ENCODE measurements around the gene COQ5.
A peak's percentile ranks its signal among the peaks of the same experiment; 100 is the strongest.
"Not testable (repeated sequence)": the region's sequence is repeated elsewhere in the genome, so short reads cannot be mapped to it uniquely, and the experiment has no call there.

COQ5 gene

DNA sequence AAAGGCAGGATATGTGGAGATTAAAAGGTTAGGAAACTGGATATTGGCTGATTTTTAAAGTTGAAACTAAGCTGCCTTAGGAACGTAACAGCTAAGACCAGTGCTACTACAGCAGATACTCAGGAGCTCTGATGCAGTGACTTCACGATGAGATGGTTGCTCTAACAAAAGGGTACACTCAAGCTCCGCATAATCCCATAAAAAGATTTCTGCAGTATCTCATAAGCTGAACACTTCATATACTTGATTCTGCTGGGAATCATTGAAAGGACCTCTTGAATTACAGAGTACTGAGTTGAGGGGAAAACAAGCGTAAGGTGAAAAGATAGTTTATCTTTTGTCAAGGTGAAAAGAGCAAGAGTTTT lies 8.9 kb upstream of the COQ5 start:
- peak overlapping the region; percentile 96 to 100 for H3K27ac ChIP-seq
- TF ChIP-seq, protein P1, sequence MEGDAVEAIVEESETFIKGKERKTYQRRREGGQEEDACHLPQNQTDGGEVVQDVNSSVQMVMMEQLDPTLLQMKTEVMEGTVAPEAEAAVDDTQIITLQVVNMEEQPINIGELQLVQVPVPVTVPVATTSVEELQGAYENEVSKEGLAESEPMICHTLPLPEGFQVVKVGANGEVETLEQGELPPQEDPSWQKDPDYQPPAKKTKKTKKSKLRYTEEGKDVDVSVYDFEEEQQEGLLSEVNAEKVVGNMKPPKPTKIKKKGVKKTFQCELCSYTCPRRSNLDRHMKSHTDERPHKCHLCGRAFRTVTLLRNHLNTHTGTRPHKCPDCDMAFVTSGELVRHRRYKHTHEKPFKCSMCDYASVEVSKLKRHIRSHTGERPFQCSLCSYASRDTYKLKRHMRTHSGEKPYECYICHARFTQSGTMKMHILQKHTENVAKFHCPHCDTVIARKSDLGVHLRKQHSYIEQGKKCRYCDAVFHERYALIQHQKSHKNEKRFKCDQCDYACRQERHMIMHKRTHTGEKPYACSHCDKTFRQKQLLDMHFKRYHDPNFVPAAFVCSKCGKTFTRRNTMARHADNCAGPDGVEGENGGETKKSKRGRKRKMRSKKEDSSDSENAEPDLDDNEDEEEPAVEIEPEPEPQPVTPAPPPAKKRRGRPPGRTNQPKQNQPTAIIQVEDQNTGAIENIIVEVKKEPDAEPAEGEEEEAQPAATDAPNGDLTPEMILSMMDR (IDR thresholded peaks at IDR 0.05): no peak
- DNase-seq (ENCODE audit: low spot score): no peak
- H3K4me3 ChIP-seq: peak overlapping the region; percentile 100

DNA sequence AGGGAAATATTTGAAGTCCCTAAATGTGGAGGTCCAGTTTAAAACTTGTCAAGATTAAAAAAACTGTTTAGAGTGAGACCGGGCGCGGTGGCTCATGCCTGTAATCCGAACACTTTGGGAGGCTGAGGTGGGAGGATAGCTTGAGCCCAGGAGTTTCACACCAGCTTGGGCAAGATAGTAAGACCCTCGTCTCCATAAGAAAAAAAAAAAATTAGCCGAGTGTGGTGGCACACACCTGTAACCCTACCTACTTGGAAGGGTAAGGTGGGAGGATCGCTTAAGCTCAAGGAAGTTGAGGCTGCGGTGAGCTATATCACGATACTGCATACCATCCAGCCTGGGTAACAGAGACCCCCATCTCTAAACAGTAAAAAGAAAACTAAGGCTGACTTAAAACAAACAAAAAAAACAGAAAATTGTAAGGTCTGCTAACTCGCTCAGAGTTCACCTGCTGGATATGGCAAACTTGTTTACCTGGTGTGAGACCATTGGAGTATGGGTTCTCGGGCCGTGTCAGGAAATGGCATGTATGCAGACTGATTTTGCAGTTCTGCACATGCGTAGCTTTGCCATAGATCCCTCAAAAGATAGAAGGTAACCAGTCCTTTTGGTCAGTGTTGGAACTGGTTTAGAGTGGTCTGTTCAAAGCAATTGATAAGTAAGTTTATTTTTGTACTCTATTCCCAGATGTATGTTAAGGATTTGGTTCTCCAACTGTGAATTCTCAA lies 7.3 kb upstream of the COQ5 start:
- TF ChIP-seq, protein P1 (IDR thresholded peaks at IDR 0.05): no peak
- no peak for DNase-seq (ENCODE audit: low spot score)
- Histone ChIP-seq H3K4me3 (peak overlapping the region; percentile 100), H3K27ac (peak overlapping the region; percentile 96 to 100)

DNA sequence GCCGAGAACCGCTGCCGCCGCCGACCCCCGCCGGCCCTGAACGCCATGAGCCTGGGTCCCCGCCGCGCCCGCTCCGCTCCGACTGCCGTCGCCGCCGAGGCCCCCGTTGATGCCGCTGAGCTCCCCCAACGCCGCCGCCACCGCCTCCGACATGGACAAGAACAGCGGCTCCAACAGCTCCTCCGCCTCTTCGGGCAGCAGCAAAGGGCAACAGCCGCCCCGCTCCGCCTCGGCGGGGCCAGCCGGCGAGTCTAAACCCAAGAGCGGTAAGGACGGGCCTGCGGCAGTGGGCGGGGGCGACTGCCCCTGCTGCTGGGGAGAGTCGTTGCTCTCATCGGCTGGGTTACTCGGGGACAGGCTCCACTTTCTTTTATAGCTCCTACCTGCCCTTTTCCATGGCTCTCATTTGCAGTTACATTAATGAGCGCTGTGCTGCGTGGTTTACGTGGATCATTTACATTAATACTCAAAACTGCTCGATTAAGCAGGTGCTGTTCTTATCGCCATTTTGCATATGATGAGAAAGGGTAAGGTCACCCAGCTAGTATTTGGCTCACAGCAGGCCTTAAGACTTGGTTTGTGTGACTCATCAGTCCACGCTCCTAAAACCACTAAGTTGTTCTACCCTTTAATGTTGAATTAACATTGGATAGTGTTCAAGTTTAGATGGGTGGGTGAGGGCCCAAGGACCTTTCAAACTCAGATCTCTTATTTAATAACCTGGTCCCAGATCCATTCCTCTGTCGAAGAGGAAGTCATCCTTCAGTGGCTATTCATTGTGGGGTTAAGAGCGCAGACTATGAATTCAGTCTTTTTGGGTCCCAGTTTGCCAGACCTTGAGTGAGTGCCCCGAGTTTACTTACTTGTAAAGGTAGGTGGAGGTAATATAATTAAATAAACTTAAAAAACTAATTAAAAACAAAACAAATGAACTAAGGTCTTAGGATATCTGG lies 6.0 kb upstream of the COQ5 start:
- Histone ChIP-seq H3K27ac (peak overlapping the region; percentile 96 to 100), H3K4me3 (peak overlapping the region; percentile 100)
- peak; percentile 77 for DNase-seq (ENCODE audit: low spot score)
- TF ChIP-seq, protein P1 (IDR thresholded peaks at IDR 0.05): no peak

DNA sequence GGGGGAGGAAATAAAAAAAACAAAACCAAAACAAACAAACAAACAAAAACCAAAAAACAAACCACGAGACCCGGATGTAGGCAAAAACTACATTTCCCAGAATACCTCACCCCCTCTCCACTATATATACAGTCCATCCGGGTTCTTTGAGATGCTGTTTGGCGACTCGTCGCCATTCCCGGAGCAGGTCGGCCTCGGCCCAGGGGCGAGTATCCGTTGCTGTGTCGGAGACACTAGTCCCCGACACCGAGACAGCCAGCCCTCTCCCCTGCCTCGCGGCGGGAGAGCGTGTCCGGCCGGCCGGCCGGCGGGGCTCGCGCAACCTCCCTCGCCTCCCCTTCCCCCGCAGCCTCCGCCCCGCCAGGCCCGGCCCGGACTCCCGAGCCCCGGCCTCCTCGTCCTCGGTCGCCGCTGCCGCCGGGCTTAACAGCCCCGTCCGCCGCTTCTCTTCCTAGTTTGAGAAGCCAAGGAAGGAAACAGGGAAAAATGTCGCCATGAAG lies 5.3 kb upstream of the COQ5 start, which contains the start of gene RNF10:
Gene RNF10 (plus strand): TSS at position 154 of the 500 bp plus-strand sequence. CDS start 456 bp downstream, outside the sequence.
- peak within 1 kb of the TSS; percentile 100 for H3K4me3 ChIP-seq
- DNase-seq (ENCODE audit: low spot score): peak; percentile 83
- H3K27ac ChIP-seq: peak within 1 kb of the TSS; percentile 96 to 100
- TF ChIP-seq, protein P1 (IDR thresholded peaks at IDR 0.05): no peak

DNA sequence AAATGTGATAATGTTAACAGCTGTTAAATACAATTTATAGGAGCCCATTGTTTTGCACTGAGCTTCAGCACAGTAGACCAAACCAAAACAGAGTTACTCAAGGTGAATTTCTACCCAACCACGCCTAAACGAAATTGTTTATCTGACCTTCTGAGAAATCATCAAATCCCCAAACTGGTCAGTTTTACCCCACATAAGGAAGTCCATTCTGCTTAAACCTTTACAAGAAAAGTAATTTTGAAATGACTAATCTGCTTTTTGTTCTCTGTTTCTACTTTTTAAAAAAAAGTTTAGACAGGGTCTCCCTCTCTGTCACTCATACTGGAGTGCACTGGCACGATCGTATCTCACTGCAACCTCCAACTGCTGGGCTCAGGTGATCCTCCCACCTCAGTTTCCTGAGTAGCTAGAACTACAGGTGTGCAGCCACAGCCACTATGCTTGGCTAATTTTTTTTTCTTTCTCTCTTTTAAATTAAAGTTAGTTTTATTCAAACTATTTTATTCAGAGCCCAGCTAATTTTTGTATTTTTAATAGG lies 3.8 kb upstream of the COQ5 start:
- no peak overlapping the region for H3K27ac ChIP-seq
- TF ChIP-seq, protein P1 (IDR thresholded peaks at IDR 0.05): no peak
- no peak for DNase-seq (ENCODE audit: low spot score)
- no peak overlapping the region for H3K4me3 ChIP-seq

DNA sequence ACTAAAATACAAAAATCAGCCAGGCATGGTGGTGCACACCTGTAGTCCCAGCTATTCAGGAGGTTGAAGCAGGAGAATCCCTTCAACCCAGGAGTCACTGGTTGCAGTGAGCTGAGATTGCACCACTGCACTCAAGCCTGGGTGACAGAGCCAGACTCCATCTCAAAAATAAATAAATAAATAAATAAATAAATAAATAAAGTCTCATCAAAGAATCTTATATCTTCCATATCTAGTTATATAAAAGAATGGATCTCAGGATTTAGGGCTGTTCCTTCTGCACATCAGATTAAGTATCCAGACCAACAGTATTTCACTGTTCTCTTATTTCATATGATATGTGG lies 1.4 kb upstream of the COQ5 start:
- H3K4me3 ChIP-seq: peak overlapping the region; percentile 81
- not testable (repeated sequence) for DNase-seq (ENCODE audit: low spot score); H3K27ac ChIP-seq
